Tibial artery (tissue), 4 donors: ENCODE results near the gene IL26.

Experiments used
- DNase-seq, 2 donors: peaks; one replicate each; pipeline ENCODE4 v3.0.0-alpha.2; 2019
- H3K27ac ChIP-seq, 2 donors: fragments of 200-600 bp; sonication (generic) in 1 of 2; 1 replicate in 1 of 2; 2 replicates in 1 of 2; pipeline ENCODE4 v1.5.1; 2018 to 2019; ENCODE audit warnings: mild to moderate bottlenecking in 1 of 2
- H3K27me3 ChIP-seq, 2 donors: fragments of 200-600 bp; sonication (generic) in 1 of 2; one replicate each; pipeline versions ENCODE4 v1.5.1 to v1.6.0; 2016 to 2019
- H3K36me3 ChIP-seq, 3 donors: fragments of 200-600 bp; sonication (generic) in 2 of 3; one replicate each; pipeline ENCODE4 v1.5.1; 2016 to 2019; ENCODE audit warnings: mild to moderate bottlenecking in 2 of 3
- H3K4me1 ChIP-seq, 4 donors: fragments of 200-600 bp; sonication (generic) in 2 of 4; 1 replicate in 3 of 4; 2 replicates in 1 of 4; pipeline ENCODE4 v1.5.1; 2016 to 2019
- H3K4me3 ChIP-seq, 2 donors: fragments of 200-600 bp; sonication (generic) in 1 of 2; 1 replicate in 1 of 2; 2 replicates in 1 of 2; pipeline ENCODE4 v1.5.1; 2018 to 2019; ENCODE audit warnings: mild to moderate bottlenecking in 2 of 2
- H3K9me3 ChIP-seq, 3 donors: fragments of 200-600 bp; sonication (generic) in 1 of 3; one replicate each; pipeline ENCODE4 v1.5.1; 2016 to 2019
- CTCF ChIP-seq, 2 experiments: fragments of 200-600 bp in 1 of 2; fragments of 450-650 bp in 1 of 2; IDR thresholded peaks; one replicate each; pipeline ENCODE4 v1.5.1; 2017 to 2019; ENCODE audit warnings: antibody characterized with exemption in 2 of 2, mild to moderate bottlenecking in 1 of 2, moderate library complexity in 1 of 2
- intact Hi-C: fragments of 100-400 bp; cut with DNase I; formaldehyde crosslinking; loops from one replicate; pipeline ENCODE4 v1.15.0; 2023; ENCODE audit warnings: low total_unique reads

IL26 gene

GRCh38 chr12:68229956-68230355 lies 4.3 kb upstream of the IL26 start:
- DNase-seq, result no peak
- Histone ChIP-seq H3K4me3 (no peak overlapping the region), H3K27ac (no peak overlapping the region), H3K4me1 (no peaks in the 10 kb centered on the region), H3K36me3 (no peaks in the 10 kb centered on the region), H3K9me3 (no peaks in the 10 kb centered on the region), H3K27me3 (no peaks in the 10 kb centered on the region)
- no peak for TF ChIP-seq CTCF (IDR thresholded peaks at IDR 0.05)
- intact Hi-C loops, result no loop called here

GRCh38 chr12:68227356-68227755 lies 1.7 kb upstream of the IL26 start:
- H3K4me3 ChIP-seq, result no peak overlapping the region
- no peak overlapping the region for H3K27ac ChIP-seq
- no peak for DNase-seq
- intact Hi-C loops, result no loop called here
- TF ChIP-seq CTCF (IDR thresholded peaks at IDR 0.05), result no peak
- H3K9me3 ChIP-seq, result no peaks in the 10 kb centered on the region
- no peaks in the 10 kb centered on the region for H3K36me3 ChIP-seq
- H3K4me1 ChIP-seq, result peaks cover 0 to 9% (median 0%) of the 10 kb centered on the region in 4 donors
- no peaks in the 10 kb centered on the region for H3K27me3 ChIP-seq

- H3K27ac ChIP-seq, result no peak overlapping the region
Observed at GRCh38 chr12:68224613-68225285, 861 bp downstream of the IL26 start.

GRCh38 chr12:68223067-68223747 lies 2.4 kb downstream of the IL26 start:
- H3K36me3 ChIP-seq, result no peaks in the 10 kb centered on the region
- TF ChIP-seq CTCF (IDR thresholded peaks at IDR 0.05), result peak; percentile 79 to 81
- intact Hi-C loops, result loop anchor here (5.0 kb wide), 1 partner anchor 94 kb away; no protein-coding TSS in a partner anchor
- peaks cover 0 to 9% (median 0%) of the 10 kb centered on the region in 4 donors for H3K4me1 ChIP-seq
- no peaks in the 10 kb centered on the region for H3K9me3 ChIP-seq
- H3K4me3 ChIP-seq, result no peak overlapping the region
- no peak overlapping the region for H3K27ac ChIP-seq
- no peaks in the 10 kb centered on the region for H3K27me3 ChIP-seq
- peak; percentile 83 to 84 for DNase-seq

More at GRCh38 chr12:68224613-68225285, 861 bp downstream of the IL26 start:
- Histone ChIP-seq H3K36me3 (no peaks in the 10 kb centered on the region), H3K4me1 (peaks cover 0 to 9% (median 0%) of the 10 kb centered on the region in 4 donors), H3K9me3 (no peaks in the 10 kb centered on the region), H3K4me3 (no peak overlapping the region), H3K27me3 (no peaks in the 10 kb centered on the region)
- DNase-seq, result no peak
- no peak for TF ChIP-seq CTCF (IDR thresholded peaks at IDR 0.05)
- intact Hi-C loops, result loop anchor here (5.0 kb wide), 1 partner anchor 93 kb away; no protein-coding TSS in a partner anchor

GRCh38 chr12:68222326-68222725 lies 3.3 kb downstream of the IL26 start:
- no peak overlapping the region for H3K4me3 ChIP-seq
- H3K27me3 ChIP-seq, result no peaks in the 10 kb centered on the region
- no peak overlapping the region for H3K27ac ChIP-seq
- no peaks in the 10 kb centered on the region for H3K36me3 ChIP-seq
- H3K9me3 ChIP-seq, result no peaks in the 10 kb centered on the region
- peaks cover 0 to 9% (median 0%) of the 10 kb centered on the region in 4 donors for H3K4me1 ChIP-seq
- no peak for DNase-seq
- no peak for TF ChIP-seq CTCF (IDR thresholded peaks at IDR 0.05)
- intact Hi-C loops, result loop anchor here (5.0 kb wide), 1 partner anchor 95 kb away; no protein-coding TSS in a partner anchor
